ENCODE measurements around the gene LHB.
"Not testable (repeated sequence)": the region's sequence is repeated elsewhere in the genome, so short reads cannot be mapped to it uniquely, and the experiment has no call there.

Gene LHB

DNA sequence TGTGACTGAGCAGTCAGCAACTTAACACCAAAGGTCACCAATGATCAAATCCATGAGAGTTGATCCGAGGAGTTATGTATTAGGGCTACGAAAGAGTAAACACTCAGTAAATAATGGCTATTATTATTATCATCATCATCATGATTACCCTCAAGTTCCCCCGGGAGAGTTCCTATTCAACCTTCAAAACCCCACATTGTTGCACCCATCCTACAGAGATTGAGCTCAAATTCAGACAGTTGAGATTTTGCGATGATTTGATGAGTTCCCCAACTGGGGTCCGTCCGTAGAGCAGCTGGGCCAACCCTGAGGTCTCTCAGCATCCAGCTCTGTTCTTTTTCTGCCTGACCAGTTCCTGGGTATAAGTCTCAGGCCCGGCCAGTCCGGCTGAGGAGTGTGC, 21.2 kb upstream of the LHB start:
- DNase-seq (ENCODE audit: low read depth in 2 of 2) = not testable (repeated sequence)

DNA sequence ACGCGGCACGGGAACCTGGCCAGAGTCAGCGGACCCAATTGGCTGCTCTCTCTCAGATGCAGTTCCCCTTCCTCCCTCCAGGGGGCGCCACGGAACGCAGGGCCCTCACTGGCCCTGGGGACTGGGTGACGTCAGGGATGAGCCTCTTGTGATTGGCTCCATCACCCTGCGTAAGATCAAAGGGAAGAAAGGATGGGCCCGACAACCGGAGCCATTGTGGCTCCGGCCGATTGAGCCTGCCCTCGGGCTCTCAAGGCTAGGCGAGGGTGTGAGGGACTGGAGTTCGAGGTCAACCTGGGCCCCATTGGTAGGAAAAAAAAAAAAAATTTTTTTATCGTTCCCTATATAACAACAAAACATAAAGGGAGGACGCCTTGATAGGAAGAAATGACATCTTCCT, 19.9 kb upstream of the LHB start, which contains the start of gene CGB1:
TSS of gene CGB1 (minus strand) at position 81 of the 400 bp plus-strand sequence. CDS start 184 bp downstream, outside the sequence.
- DNase-seq (ENCODE audit: low read depth in 2 of 2) = not testable (repeated sequence)

DNA sequence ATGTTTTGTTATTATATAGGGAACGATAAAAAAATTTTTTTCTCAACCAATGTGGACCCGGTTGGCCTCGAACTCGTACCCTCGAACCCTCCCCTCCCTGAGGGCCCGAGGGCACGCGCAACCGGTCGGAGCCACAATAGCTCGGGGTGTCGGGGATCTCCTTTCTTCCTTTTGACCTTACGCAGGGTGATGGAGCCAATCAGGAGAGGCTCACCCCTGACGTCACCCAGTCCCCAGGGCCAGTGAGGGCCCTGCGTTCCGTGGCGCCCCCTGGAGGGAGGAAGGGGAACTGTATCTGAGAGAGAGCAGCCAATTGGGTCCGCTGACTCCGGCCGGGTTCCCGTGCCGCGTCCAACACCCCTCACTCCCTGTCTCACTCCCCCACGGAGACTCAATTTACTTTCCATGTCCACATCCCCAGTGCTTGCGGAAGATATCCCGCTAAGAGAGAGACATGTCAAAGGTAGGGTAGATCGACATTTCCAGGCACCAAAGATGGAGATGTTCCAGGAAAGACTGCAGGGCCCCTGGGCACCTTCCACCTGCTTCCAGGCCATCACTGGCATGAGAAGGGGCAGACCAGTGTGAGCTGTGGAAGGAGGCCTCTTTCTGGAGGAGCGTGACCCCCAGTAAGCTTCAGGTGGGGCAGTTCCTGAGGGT, 14.9 kb upstream of the LHB start, which contains the start of gene CGB2:
TSS of gene CGB2 (plus strand) at position 249 of the 660 bp plus-strand sequence. CDS start at position 455, 206 bp downstream.
- DNase-seq (ENCODE audit: low read depth in 2 of 2) = not testable (repeated sequence)

DNA sequence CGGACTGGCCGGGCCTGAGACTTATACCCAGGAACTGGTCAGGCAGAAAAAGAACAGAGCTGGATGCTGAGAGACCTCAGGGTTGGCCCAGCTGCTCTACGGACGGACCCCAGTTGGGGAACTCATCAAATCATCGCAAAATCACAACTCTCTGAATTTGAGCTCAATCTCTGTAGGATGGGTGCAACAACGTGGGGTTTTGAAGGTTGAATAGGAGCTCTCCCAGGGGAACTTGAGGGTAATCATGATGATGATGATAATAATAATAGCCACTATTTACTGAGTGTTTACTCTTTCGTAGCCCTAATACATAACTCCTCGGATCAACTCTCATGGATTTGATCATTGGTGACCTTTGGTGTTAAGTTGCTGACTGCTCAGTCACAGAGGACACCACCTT, 13.4 kb upstream of the LHB start:
- not testable (repeated sequence) for DNase-seq (ENCODE audit: low read depth in 2 of 2)

DNA sequence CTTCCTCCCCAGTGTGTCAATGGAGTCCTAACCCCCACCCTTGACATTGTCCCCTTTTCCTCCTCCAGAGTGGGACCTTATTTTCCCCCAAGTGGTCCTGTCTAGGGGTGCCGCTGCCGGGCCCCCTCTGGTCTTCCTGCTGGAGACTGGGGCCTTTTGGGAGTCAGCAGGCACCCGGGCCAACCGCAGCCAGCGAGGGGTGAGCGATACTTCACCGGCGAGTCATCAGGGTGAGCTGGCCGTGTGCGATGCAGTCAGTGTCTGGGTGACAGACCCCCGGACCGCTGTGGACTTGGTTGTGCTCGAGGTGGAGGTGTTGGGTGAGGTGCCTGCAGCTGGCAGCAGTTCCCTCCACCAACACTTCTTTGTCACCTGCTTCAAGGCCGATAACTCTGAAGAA, 12.9 kb upstream of the LHB start:
- DNase-seq (ENCODE audit: low read depth in 2 of 2) = not testable (repeated sequence)

DNA sequence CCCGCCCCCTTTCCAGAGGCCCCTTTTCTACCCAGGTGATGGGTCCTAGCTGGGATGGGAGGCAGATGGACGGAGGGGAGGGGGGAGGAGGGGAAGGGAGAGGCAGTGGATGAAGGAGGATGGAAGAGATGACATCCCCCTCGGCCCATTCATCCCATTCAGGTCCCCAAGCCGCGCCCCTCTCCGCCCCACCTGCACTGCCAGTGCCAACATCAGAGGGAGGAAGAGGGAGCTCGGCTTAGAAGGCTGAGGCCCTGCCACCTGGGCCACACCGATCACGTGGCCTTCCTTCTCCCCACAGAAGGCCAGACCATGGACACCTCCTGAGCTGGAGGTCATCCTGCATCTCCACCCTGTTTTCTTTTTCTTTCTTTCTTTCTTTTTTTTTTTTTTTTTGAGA, 11.8 kb upstream of the LHB start:
- not testable (repeated sequence) for DNase-seq (ENCODE audit: low read depth in 2 of 2)

DNA sequence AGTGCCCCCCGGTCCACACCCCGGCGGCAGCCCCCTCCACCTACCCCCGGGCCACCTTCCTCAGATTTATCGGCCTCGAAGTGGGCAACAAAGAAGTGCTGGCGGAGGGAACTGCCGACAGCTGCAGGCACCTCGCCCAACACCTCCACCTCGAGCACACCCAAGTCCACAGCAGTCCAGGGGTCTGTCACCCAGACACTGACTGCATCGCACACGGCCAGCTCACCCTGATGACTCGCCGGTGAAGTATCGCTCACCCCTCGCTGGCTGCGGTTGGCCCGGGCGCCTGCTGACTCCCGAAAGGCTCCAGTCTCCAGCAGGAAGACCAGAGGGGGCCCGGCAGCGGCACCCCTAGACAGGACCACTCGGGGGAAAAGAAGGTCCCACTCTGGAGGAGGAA, 8.7 kb upstream of the LHB start:
- DNase-seq (ENCODE audit: low read depth in 2 of 2) = not testable (repeated sequence)

DNA sequence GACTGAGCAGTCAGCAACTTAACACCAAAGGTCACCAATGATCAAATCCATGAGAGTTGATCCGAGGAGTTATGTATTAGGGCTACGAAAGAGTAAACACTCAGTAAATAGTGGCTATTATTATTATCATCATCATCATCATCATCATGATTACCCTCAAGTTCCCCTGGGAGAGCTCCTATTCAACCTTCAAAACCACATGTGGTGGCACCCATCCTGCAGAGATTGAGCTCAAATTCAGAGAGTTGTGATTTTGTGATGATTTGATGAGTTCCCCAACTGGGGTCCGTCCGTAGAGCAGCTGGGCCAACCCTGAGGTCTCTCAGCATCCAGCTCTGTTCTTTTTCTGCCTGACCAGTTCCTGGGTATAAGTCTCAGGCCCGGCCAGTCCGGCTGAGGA, 8.2 kb upstream of the LHB start:
- DNase-seq (ENCODE audit: low read depth in 2 of 2) = not testable (repeated sequence)

DNA sequence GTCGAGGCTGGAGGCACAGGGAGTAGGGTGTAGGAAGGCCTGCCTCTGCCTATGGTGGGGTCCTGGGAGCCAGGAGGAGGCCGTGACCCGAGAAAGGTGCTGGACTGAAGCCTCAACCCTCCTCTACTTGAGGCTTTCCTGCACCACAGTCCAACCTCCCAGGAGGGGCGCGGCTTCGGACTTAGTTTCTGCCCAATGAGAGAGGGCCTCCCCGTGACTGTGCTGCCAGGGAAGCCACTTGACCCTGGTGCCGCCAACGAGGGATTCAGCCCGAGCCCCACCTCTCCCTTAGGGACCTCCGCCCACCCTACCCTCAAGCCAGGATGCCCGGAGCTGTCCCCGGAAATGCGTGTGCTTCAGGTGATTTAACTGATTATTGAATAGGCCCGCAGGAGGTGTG, 7.3 kb upstream of the LHB start, which contains the start of gene CGB3:
TSS of gene CGB3 (minus strand) at position 101 of the 400 bp plus-strand sequence. CDS start 362 bp downstream, outside the sequence.
- not testable (repeated sequence) for DNase-seq (ENCODE audit: low read depth in 2 of 2)

DNA sequence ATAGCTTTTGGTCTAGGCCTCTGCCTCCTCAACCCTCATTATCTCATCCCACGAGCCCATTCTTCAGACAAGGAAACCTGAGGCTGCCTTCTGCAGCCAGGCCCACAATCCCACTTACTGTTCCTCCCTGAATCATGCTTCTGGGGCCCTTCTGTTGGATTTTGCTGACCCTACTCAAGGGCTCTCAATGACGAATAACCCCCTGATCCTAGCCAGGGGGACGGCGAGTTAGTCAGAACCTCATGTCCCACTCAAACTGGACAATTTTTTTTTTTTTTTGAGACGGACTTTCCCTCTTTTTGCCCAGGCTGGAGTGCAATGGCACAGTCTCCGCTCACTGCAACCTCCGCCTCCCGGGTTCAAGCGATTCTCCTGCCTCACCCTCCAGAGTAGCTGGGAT, 5.2 kb upstream of the LHB start:
- DNase-seq (ENCODE audit: low read depth in 2 of 2) = no peak

DNA sequence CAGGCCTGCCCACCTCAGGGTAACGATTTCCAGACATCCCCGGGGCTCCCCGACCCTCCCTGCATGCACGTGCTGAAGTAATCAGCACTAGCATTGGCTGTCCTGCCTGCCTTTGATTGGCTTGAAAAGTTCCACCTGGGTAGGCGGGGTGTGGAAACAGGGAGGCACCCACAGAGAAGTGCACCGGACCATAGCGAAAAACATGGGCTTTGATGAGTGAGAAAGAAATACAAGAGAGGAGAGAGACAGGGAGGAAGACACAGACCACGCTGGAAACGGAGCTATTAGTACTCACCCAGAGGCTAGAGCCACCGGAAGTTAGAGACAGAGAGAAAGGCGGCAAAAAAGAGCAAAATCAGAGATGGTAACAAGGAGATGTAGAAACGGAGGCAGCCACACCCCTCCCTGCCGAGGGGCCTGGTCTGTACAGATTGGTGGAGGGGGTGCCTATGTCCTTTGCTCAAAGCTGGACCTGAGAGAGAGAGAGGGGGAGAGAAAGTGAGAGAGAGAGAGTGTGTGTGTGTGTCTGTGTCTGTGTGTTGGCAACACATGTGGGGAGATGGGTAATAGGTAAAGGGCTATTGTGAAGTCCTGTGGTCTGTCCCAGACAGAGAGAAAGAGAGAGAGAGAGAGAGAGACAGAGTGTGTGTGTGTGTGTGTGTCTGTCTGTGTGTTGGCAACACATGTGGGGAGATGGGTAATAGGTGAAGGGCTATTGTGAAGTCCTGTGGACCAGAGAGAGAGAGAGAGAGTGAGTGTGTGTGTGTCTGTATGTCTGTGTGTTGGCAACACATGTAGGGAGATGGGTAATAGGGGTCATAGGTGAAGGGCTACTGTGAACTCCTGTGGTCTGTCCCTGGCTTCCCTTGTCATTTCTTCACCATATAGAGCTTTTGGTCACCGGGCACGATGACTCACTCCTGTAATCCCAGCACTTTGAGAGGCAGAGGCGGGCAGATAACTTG, 4.3 kb upstream of the LHB start:
- no peak for DNase-seq (ENCODE audit: low read depth in 2 of 2)

DNA sequence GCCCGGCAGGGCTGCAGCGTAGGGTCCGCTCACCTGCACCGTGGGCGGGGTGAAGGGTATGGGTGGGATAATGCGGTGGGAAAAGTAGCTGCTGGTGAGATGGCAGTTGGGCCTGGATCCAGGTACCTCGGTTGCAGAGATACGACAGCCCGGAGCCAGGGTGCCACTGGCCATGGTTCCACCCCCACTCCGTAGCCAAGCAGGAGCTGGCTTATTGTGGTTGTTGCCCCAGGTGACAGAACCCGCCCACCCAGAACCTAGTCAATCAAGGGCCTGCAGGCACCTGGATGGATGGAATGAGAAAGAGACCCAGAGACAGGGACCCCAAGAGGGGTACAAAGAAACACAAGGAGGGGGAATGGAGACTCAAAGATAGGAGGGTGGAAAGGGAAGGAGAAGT, 3.5 kb upstream of the LHB start:
- DNase-seq (ENCODE audit: low read depth in 2 of 2) = no peak

DNA sequence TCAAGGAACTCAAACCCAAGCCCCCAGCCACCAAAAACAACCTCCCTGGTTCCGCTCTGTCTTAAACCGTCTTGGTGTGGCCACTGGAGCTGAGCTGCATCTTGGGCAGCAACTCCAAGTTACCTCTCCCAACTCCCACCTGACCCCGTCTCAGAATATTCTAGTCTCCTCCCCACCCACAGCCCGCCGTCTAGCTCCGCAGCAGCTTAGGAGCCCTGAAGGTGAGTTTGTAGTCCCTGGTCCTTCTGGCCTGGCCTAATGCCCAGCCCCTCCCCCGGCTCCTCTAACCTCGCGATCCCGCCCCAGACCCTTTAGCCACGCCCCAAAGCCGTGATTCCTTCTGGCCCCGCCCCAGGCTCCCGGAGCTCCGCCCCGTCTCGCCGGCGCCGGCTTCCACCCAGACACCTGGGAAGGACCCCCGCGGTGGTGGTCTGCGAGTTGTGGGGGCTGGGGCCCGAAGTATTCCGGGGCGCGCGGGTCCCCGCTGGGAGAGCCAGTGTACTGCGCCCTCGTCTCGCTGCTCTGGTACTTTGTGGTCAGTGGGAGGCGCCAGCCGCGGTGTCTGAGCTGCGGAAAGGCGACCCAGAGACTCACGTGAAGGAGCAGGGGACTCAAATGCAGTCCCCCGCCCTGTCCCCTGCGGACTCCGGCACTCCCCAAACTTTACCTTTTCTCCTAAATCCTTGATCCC, 2.5 kb upstream of the LHB start:
- DNase-seq (ENCODE audit: low read depth in 2 of 2) = no peak

DNA sequence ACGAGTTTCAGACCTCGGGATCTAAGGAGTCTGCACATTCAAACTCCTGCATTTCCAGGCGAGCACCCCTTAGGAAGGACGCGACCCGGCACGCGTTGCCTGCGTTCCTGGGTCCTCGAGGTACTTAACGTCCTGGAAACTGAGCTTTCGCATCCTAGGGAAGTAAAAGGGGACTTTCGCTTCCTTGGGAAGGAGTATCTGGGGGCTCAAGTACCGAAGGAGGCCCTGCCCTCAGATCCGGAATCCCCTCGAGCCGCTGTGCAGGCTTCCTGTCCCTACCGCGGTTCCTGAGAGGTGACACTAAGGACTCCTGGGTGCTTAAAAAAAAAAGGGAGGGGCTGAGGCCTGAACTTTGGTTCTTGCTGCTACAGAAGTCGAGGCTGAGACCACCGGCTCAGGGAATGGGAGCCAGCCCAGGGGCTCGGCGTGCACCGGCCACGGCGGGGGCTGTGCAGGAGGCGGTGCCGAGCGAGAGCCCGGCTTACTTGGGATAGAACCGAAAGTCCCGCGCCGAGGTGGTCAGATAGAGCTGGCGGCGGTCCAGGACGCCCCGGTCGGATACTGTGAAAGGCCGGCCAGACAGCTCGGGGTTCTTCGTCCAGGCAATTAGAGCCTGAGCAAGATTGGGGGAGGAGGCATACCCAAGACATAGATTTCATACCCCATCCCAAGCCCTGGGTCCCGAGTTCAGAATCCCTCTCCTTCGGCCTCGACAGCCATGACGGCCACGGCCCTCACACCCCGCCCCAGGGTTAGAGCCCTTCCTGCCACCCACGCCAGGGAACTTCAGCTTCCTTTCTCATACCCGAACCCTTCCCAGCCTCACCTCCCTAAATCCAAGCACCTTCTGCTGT, 1.7 kb upstream of the LHB start:
- not testable (repeated sequence) for DNase-seq (ENCODE audit: low read depth in 2 of 2)

DNA sequence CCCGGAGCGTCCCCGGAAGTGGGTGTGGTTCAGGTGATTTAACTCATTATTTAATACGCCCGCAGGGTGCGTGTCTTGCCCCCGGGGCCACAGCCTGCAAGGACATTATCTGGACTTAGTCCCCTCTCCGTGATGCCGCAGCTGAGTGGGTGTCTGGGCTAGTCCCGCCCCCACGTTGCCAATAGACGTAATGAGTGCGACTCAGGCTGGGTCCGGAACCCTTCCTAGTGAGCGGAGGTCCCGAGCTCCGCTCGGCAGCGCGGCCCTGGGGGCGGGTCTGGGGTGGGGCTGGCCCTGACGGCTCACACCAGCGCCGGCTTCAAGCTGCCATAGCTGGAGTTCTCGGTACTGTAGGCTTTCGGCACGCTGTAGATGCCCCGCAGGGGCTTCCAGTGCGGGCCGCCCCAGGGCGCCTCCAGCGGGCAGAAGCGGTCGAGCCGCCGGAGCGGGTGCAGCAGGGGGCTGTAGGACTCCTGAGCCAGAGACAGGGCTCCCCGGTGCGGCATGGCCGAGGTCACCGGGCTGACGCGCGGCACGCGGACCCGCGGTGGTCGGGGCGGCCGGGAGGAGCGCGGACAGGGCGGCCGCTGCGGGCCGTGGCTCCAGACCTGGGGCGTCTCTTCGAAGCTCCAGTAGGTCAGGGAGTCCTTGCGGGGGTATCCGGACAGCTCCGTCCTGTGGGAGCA, 918 bp upstream of the LHB start:
- DNase-seq (ENCODE audit: low read depth in 2 of 2) = peak; percentile 18 to 27

DNA sequence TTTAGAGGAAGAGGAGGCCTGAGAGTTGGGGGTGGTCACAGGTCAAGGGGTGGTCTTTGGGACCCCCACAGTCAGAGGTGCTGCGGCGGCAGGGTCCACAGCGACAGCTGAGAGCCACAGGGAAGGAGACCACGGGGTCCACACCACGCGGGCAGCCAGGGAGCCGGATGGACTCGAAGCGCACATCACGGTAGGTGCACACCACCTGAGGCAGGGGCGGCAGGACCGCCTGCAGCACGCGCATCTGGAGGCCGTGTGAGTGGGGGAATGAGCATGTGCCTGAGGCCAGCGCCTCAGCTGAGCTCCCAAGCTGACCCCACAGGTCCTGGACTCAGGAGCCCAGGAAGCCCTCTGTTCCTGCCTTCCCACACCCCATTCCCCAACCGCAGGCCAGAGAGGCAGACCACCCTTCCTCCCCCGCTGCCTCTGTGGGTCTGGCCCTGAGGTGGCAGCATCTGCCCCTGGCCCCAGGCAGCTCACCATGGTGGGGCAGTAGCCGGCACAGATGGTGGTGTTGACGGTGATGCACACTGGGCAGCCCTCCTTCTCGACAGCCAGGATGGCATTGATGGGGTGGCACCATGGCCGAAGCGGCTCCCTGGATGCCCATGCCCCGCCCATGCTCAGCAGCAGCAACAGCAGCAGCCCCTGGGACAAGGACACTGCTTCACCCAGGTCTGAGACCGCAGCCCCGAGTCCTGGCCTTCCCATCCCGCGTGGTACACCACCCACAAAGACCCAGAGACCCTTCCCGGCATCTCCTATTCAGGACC, 638 bp downstream of the LHB start:
- DNase-seq (ENCODE audit: low read depth in 2 of 2) = no peak

DNA sequence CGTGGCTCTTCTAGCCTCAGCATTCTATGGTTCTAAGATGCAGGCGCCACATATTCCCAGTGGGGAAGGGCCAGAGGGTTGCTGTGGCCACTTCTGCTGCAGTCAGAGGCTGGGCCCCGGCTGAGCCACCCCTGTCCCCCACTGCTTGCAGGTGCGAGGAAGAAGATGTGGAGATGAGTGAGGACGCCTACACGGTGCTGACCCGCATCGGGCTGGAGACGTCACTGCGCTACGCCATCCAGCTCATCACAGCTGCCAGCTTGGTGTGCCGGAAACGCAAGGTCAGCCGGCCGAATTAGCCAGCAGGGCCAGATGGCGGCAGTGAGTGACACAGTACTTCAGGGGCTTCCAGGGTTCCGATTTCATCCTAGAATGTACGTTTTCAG, 2.0 kb downstream of the LHB start:
- DNase-seq (ENCODE audit: low read depth in 2 of 2) = no peak

DNA sequence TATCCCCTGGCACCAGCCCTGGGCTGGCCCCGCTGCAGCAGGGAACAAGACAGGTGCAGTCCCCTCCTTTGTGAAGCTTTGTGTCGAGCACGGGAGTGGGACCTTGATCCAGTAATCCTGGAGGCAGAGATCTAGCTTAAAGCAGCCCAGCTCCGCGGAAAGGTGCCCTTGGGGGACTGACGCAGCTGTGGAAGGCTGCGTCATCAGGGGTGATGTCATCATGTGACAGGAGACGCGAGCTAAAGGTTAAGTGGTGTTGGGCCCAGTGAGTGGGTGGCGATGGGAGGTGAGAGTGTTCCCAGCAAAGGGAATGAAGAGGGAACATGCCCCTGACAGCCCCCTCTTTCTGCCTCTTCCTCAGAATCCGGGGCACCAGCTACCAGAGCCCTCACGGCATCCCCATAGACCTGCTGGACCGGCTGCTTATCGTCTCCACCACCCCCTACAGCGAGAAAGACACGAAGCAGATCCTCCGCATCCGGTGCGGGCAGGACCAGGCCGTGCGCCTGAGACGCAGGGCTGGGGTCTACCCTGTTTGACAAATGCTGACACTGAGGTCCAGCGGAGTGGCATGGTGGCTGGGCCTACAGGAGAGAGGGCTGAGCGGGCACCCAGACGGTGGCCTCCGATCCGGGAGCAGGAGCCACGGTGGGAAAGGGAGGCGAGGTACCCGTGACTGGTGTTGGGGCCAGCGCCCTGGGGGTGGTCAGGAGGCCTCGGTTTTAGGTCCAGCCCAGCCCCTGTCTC, 2.6 kb downstream of the LHB start:
- no peak for DNase-seq (ENCODE audit: low read depth in 2 of 2)

DNA sequence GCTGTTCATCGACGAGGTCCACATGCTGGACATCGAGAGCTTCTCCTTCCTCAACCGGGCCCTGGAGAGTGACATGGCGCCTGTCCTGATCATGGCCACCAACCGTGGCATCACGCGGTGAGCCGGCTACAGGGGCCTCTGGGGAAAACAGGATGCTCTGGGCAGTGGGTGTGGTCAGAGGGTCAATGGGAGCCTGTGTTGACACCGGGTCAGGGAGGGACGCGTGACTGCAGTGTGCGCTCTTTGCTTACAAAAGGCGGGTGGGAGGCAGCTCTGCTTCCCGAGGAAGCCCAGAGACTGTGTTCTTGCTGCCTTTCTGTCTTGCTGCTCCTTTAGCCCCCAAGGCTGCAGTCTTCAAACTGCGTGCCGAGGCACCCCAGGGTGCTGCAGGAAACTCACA, 5.7 kb downstream of the LHB start:
- no peak for DNase-seq (ENCODE audit: low read depth in 2 of 2)
